Right lobe of liver (tissue), 4 donors: Measurements from ENCODE around the gene VWA8.

Experiments
- CTCF ChIP-seq, 4 donors: fragments of 200-600 bp in 3 of 4; fragments of 450-650 bp in 1 of 4; IDR thresholded peaks; one replicate each; pipeline versions ENCODE4 v1.5.1 to v1.8.0; 2016 to 2022; ENCODE audit warnings: antibody characterized with exemption in 4 of 4, mild to moderate bottlenecking in 2 of 4
- POLR2A ChIP-seq: fragments of 450-650 bp; IDR thresholded peaks from one replicate; pipeline ENCODE4 v1.6.1; 2017; ENCODE audit warnings: antibody characterized with exemption, mild to moderate bottlenecking
- donor health status: DM: no; HTN: no; CAD: no.
- donor health status: DM: no; HTN: no; CAD: no.
- donor health status: DM: no; HTN: yes; CAD: no.

- TF ChIP-seq POLR2A (no peak), CTCF (IDR thresholded peaks at IDR 0.05) (no peak)
These were observed 252.2 kb downstream of the VWA8 start for GRCh38 chr13:41708713-41709112.
